Esophagus muscularis mucosa (tissue), 4 donors: ENCODE results near the gene SMS. TPM values are rescaled to one million over a fixed set of nuclear protein-coding genes. Genes with fewer than 3 reads are reported as not detected.

Experiments used
- DNase-seq: peaks from one replicate; pipeline ENCODE4 v3.0.0-alpha.2; 2017; ENCODE audit errors: extremely low spot score
- H3K27ac ChIP-seq, 4 donors: fragments of 200-600 bp; sonication (generic); replicated peaks in 1 of 4; 1 replicate in 3 of 4; 2 replicates in 1 of 4; pipeline ENCODE4 v1.5.1; 2016 to 2019; ENCODE audit warnings: mild to moderate bottlenecking in 1 of 4
- H3K27me3 ChIP-seq, 4 donors: fragments of 200-600 bp; sonication (generic); one replicate each; pipeline versions ENCODE4 v1.5.1 to v1.6.0; 2016 to 2019
- H3K36me3 ChIP-seq, 4 donors: fragments of 200-600 bp; sonication (generic); one replicate each; pipeline ENCODE4 v1.5.1; 2016 to 2019
- H3K4me1 ChIP-seq, 4 donors: fragments of 200-600 bp; sonication (generic); one replicate each; pipeline ENCODE4 v1.5.1; 2016 to 2019
- H3K4me3 ChIP-seq, 4 donors: fragments of 200-600 bp; sonication (generic); 1 replicate in 2 of 4; 2 replicates in 2 of 4; pipeline ENCODE4 v1.5.1; 2016 to 2019; ENCODE audit warnings: mild to moderate bottlenecking in 4 of 4, moderate library complexity in 1 of 4
- H3K9me3 ChIP-seq, 4 donors: fragments of 200-600 bp; sonication (generic); 1 replicate in 3 of 4; 2 replicates in 1 of 4; pipeline ENCODE4 v1.5.1; 2016 to 2019
- CTCF ChIP-seq, 3 experiments: fragments of 200-600 bp in 2 of 3; fragments of 450-650 bp in 1 of 3; sonication (generic) in 2 of 3; IDR thresholded peaks; one replicate each; pipeline ENCODE4 v1.5.1; 2017 to 2019; ENCODE audit warnings: antibody characterized with exemption in 3 of 3, mild to moderate bottlenecking in 2 of 3, moderate library complexity in 1 of 3
- EP300 ChIP-seq: sonication (generic); formaldehyde crosslinking; IDR thresholded peaks from one replicate; pipeline ENCODE4 v1.6.1; 2017; ENCODE audit warnings: antibody characterized with exemption
- POLR2A ChIP-seq: fragments of 450-650 bp; IDR thresholded peaks from one replicate; pipeline ENCODE4 v1.6.1; 2017; ENCODE audit warnings: antibody characterized with exemption, moderate library complexity, mild to moderate bottlenecking, low read depth
- POLR2AphosphoS5 ChIP-seq, 2 donors: sonication (generic); formaldehyde crosslinking; IDR thresholded peaks; one replicate each; pipeline ENCODE4 v1.6.1; 2017; ENCODE audit warnings: antibody characterized with exemption in 2 of 2
- WGBS: methylation state at CpG from one replicate; pipeline ENCODE4 v1.1.5; 2018; 5-methylcytosine and 5-hydroxymethylcytosine counted together
- intact Hi-C: fragments of 100-400 bp; cut with DNase I; formaldehyde crosslinking; loops from one replicate; pipeline ENCODE4 v1.15.1; 2023
- total RNA-seq, 4 donors: library from RNA; depleted of rRNA; stranded (reverse); fragments of >200 nt; gene quantifications; one replicate each; pipeline versions ENCODE4 v1.1.0 to v1.2.1, GENCODE V29; 2016

The SMS gene
- total RNA-seq, 4 donors from 2014 or later: 56.3 to 79.7 (median 65.6) TPM

GRCh38 chrX:21991504-21991903 lies 51.0 kb downstream of the SMS start:
- Histone ChIP-seq H3K36me3 (peaks cover 0 to 23% (median 6%) of the 10 kb centered on the region in 4 donors), H3K27me3 (no peaks in the 10 kb centered on the region), H3K27ac (no peak overlapping the region), H3K4me1 (peaks cover 0 to 4% (median 0%) of the 10 kb centered on the region in 4 donors), H3K4me3 (no peak overlapping the region), H3K9me3 (no peaks in the 10 kb centered on the region)
- TF ChIP-seq POLR2AphosphoS5 (IDR thresholded peaks at IDR 0.05) (no peak), CTCF (IDR thresholded peaks at IDR 0.05) (no peak), POLR2A (no peak), EP300 (no peak)
- no peak for DNase-seq
- 100% methylated on average over 3 of the region's 3 CpGs for WGBS
- intact Hi-C loops: no loop called here

GRCh38 chrX:21993265-21993664 lies 52.8 kb downstream of the SMS start:
- no peak overlapping the region for H3K4me3 ChIP-seq
- no peaks in the 10 kb centered on the region for H3K9me3 ChIP-seq
- no peaks in the 10 kb centered on the region for H3K27me3 ChIP-seq
- no peak for TF ChIP-seq CTCF (IDR thresholded peaks at IDR 0.05)
- no peak for TF ChIP-seq EP300
- TF ChIP-seq POLR2A: no peak
- no peak for TF ChIP-seq POLR2AphosphoS5 (IDR thresholded peaks at IDR 0.05)
- intact Hi-C loops: no loop called here
- peaks cover 0 to 19% (median 5%) of the 10 kb centered on the region in 4 donors for H3K36me3 ChIP-seq
- 60% methylated on average over 8 of the region's 8 CpGs for WGBS
- H3K27ac ChIP-seq: no peak overlapping the region
- DNase-seq: no peak
- no peaks in the 10 kb centered on the region for H3K4me1 ChIP-seq

GRCh38 chrX:21996872-21997455 lies 56.5 kb downstream of the SMS start:
- peaks cover 0 to 11% (median 0%) of the 10 kb centered on the region in 4 donors for H3K36me3 ChIP-seq
- no peak for TF ChIP-seq CTCF (IDR thresholded peaks at IDR 0.05)
- TF ChIP-seq POLR2A: no peak
- peak in 1 of 2 donors; percentile 12 for TF ChIP-seq POLR2AphosphoS5 (IDR thresholded peaks at IDR 0.05)
- H3K4me1 ChIP-seq: no peaks in the 10 kb centered on the region
- intact Hi-C loops: no loop called here
- H3K27ac ChIP-seq: no peak overlapping the region
- no peak for DNase-seq
- H3K9me3 ChIP-seq: peaks cover 0 to 3% (median 0%) of the 10 kb centered on the region in 4 donors
- H3K27me3 ChIP-seq: no peaks in the 10 kb centered on the region
- no peak overlapping the region for H3K4me3 ChIP-seq
- 78% methylated on average over 10 of the region's 10 CpGs for WGBS

- H3K36me3 ChIP-seq: peaks cover 0 to 6% (median 0%) of the 10 kb centered on the region in 4 donors
- no peaks in the 10 kb centered on the region for H3K4me1 ChIP-seq
- intact Hi-C loops: no loop called here
- H3K27me3 ChIP-seq: no peaks in the 10 kb centered on the region
- no peak overlapping the region for H3K27ac ChIP-seq
- H3K4me3 ChIP-seq: no peak overlapping the region
- no peak for DNase-seq
- WGBS: 72% methylated on average over 4 of the region's 4 CpGs
- peaks cover 0 to 3% (median 0%) of the 10 kb centered on the region in 4 donors for H3K9me3 ChIP-seq
- TF ChIP-seq CTCF (IDR thresholded peaks at IDR 0.05): no peak
- TF ChIP-seq EP300: no peak
- no peak for TF ChIP-seq POLR2AphosphoS5 (IDR thresholded peaks at IDR 0.05)
These were observed 57.5 kb downstream of the SMS start for GRCh38 chrX:21998037-21998436.

- 85% methylated on average over 7 of the region's 10 CpGs for WGBS
- no peak overlapping the region for H3K27ac ChIP-seq
- H3K4me1 ChIP-seq: no peaks in the 10 kb centered on the region
- H3K36me3 ChIP-seq: no peaks in the 10 kb centered on the region
- H3K4me3 ChIP-seq: no peak overlapping the region
- no peak for TF ChIP-seq EP300
- no peak for TF ChIP-seq POLR2A
- TF ChIP-seq POLR2AphosphoS5 (IDR thresholded peaks at IDR 0.05): no peak
- TF ChIP-seq CTCF (IDR thresholded peaks at IDR 0.05): no peak
- no peaks in the 10 kb centered on the region for H3K27me3 ChIP-seq
- H3K9me3 ChIP-seq: peaks cover 0 to 12% (median 0%) of the 10 kb centered on the region in 4 donors
- intact Hi-C loops: no loop called here
- DNase-seq: no peak
These were observed 64.4 kb downstream of the SMS start for GRCh38 chrX:22004866-22005265.
